Measurements from ENCODE around the gene ZFP69.

ZFP69 gene

DNA sequence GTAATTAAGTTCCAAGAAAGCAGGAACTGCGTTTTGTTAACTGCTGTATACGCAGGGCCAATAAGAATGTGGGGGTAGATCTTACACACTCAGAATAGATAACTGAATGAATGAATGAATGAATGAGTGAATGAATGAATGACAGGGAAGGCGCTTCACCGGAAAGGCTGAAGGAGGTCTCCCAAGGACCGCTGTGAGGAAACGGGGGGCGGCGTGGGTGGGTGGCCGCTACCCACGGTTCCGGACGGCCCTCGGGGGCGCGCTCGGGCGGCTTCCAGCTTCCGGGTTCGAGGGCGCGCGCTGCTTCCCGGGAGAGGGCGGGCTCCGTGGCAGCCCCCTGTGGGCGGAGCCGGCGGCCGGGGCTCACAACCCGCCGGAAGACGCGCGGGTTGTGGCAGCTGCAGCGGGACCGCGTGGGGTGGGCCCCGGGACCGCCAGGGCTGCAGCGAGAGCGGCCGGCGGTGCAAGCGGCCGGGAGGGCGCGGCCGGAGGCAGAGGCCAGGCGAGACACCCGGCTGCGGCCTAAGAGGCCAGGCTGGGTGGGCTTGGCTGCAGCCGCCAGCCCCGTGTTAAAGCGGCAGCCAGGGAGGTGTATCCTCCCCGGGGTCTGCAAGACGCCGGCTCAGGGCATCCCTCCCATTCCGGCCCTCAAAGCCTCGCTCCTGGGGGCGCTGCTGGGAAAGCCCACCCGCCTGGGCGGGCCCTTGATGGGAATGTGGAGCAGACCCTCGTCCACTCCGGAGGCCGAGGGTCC, at the start of gene ZFP69:
ZFP69 (plus strand) TSS at position 367 of the 754 bp plus-strand sequence. CDS start 2,072 bp downstream, outside the sequence.
- no peak within 1 kb of the TSS for H3K27ac ChIP-seq (ENCODE audit: low read depth, low read length)
- peak within 1 kb of the TSS; percentile 98 for H3K4me3 ChIP-seq (ENCODE audit: low read depth, low read length)

DNA sequence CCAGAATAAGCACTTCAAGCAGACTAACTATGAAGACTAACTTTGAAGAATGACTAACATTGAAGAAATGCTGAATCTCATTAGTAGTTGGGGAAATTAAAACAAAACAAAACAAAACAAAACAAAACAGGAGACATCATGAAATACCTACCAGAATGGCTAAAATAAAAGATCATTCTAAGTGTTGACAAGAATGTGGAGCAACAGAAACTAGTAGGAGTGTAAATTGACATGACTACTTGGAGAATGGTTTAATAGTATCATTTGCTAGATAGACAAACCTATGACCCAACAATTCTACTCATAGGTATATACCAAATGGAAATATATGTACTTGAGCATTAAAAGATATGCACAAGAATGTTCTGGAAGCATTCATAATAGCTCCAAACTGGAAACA, 45.7 kb upstream of the ZFP69 start:
- Histone ChIP-seq H3K4me1 (ENCODE audit: control insufficient read depth, insufficient read depth, low read length) (no peaks in the 10 kb centered on the region), H3K36me3 (ENCODE audit: control insufficient read depth, insufficient read depth, low read length) (no peaks in the 10 kb centered on the region), H3K4me3 (ENCODE audit: low read depth, low read length) (no peak overlapping the region), H3K9me3 (ENCODE audit: control insufficient read depth, insufficient read depth, low read length) (no peaks in the 10 kb centered on the region), H3K27ac (ENCODE audit: low read depth, low read length) (no peak overlapping the region), H3K9ac (ENCODE audit: low read depth, low read length) (no peak overlapping the region), H3K27me3 (ENCODE audit: control insufficient read depth, insufficient read depth, low read length) (no peaks in the 10 kb centered on the region)

More for the DNA sequence above, at the start of gene ZFP69:
- peaks cover 13% of the 10 kb centered on the region for H3K9me3 ChIP-seq (ENCODE audit: control insufficient read depth, insufficient read depth, low read length)
- H3K9ac ChIP-seq (ENCODE audit: low read depth, low read length): peak within 1 kb of the TSS; percentile 58
- no peaks in the 10 kb centered on the region for H3K36me3 ChIP-seq (ENCODE audit: control insufficient read depth, insufficient read depth, low read length)
- no peaks in the 10 kb centered on the region for H3K27me3 ChIP-seq (ENCODE audit: control insufficient read depth, insufficient read depth, low read length)
- no peaks in the 10 kb centered on the region for H3K4me1 ChIP-seq (ENCODE audit: control insufficient read depth, insufficient read depth, low read length)

DNA sequence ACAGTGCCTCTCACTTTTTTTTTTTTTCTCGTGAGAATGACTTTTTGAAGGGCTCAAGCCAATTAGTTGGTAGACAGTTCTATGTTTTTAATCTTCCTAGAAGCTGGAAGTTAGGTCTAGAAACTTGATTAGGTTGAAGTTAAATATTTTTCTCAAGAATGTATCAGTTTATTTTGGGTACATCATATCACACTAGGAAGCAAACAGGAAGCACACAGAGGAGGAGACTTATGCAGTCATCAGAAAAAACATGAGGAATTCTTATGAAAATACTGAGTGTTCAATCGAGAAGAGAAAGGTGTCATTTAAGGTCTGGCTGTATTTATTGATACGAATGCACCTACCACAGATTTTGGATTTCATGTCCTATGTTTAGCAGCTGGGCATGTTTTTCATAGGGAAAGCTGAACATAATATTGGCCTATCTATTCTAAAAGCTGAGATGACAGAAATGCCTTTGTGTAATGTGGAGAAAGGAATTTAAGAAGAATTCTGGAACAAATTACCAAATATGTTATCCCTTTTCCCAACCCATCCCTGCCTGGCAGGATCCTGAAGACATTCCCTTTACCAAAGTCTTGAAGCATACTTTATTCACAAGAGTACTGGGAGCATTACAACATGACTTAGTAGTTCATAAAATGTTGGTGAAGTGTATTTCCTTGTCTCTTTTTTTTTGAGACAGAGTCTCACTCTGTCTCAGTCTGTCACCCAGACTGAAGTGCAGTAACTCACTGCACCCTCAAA, 44.3 kb upstream of the ZFP69 start:
- H3K9ac ChIP-seq (ENCODE audit: low read depth, low read length): no peak overlapping the region
- no peaks in the 10 kb centered on the region for H3K4me1 ChIP-seq (ENCODE audit: control insufficient read depth, insufficient read depth, low read length)
- H3K27me3 ChIP-seq (ENCODE audit: control insufficient read depth, insufficient read depth, low read length): no peaks in the 10 kb centered on the region
- no peaks in the 10 kb centered on the region for H3K9me3 ChIP-seq (ENCODE audit: control insufficient read depth, insufficient read depth, low read length)
- no peak overlapping the region for H3K27ac ChIP-seq (ENCODE audit: low read depth, low read length)
- H3K4me3 ChIP-seq (ENCODE audit: low read depth, low read length): no peak overlapping the region
- H3K36me3 ChIP-seq (ENCODE audit: control insufficient read depth, insufficient read depth, low read length): no peaks in the 10 kb centered on the region

DNA sequence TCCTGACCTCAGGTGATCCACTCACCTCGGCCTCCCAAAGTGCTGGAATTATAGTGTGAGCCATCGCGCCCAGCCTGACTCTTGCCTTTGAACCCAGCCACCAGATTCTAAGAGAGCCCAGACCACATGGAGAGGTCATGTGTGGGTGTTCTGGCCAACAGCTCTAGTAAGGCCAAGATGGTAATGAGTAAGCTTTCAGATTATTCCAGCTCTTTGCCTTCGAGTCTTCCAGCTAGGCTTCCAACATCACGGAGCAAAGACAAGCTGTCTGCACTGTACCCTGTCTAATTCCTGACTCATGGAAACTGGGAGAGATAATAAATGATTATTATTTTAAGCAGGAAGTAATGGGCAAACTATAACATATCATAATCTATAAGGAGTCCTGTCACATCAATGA, 41.6 kb upstream of the ZFP69 start:
- no peak overlapping the region for H3K9ac ChIP-seq (ENCODE audit: low read depth, low read length)
- no peaks in the 10 kb centered on the region for H3K36me3 ChIP-seq (ENCODE audit: control insufficient read depth, insufficient read depth, low read length)
- no peaks in the 10 kb centered on the region for H3K9me3 ChIP-seq (ENCODE audit: control insufficient read depth, insufficient read depth, low read length)
- no peaks in the 10 kb centered on the region for H3K4me1 ChIP-seq (ENCODE audit: control insufficient read depth, insufficient read depth, low read length)
- no peaks in the 10 kb centered on the region for H3K27me3 ChIP-seq (ENCODE audit: control insufficient read depth, insufficient read depth, low read length)
- no peak overlapping the region for H3K27ac ChIP-seq (ENCODE audit: low read depth, low read length)
- no peak overlapping the region for H3K4me3 ChIP-seq (ENCODE audit: low read depth, low read length)

DNA sequence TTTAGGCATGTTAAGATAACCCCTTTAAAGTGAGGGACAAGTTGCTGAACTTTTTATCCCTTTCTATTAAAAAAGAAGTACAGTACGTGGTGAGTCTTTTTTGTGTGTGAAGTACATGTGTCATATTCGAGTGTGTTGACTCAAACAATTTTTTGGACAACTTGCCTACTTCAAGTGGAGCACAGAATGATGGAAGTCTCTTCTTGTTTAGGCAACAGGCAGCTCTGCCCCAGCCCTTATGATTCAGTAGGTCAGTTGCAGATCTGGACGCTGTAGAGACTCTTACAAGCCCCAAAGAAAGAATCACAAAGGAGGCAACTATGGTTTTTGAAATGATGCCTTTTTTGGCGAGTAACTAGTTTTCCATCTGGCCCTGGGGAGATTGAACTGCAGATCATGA, 41.2 kb upstream of the ZFP69 start:
- no peak overlapping the region for H3K9ac ChIP-seq (ENCODE audit: low read depth, low read length)
- no peaks in the 10 kb centered on the region for H3K27me3 ChIP-seq (ENCODE audit: control insufficient read depth, insufficient read depth, low read length)
- no peak overlapping the region for H3K4me3 ChIP-seq (ENCODE audit: low read depth, low read length)
- H3K36me3 ChIP-seq (ENCODE audit: control insufficient read depth, insufficient read depth, low read length): no peaks in the 10 kb centered on the region
- no peaks in the 10 kb centered on the region for H3K9me3 ChIP-seq (ENCODE audit: control insufficient read depth, insufficient read depth, low read length)
- H3K4me1 ChIP-seq (ENCODE audit: control insufficient read depth, insufficient read depth, low read length): no peaks in the 10 kb centered on the region
- no peak overlapping the region for H3K27ac ChIP-seq (ENCODE audit: low read depth, low read length)

DNA sequence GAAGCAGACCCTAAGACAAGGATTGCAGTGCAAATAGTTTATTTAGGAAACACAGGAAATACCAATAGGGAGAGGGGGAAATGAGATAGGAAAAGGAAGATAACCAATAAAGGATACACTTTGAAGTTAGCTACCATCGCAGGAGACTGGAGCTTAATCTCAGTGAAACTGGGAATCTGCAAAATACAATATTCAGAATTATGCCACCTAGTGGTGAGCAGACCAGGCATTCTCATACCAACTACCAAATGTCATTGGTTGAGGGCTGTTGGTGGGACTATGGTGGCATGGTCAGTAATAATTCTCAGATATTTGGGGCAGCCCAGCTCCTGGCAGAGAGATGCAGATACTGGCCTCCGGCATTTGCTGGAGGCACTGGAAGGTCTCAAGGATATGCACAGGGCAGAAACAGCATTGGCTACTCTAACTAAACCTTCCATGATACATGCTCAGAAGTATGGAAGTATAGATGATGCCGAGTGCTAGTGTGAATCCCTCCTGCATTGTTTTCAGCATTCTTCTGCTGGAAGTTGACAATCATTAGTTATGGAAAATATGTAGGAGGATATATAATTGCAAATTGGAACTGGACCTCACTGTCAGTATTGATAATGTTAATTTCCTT, 38.6 kb upstream of the ZFP69 start:
- H3K36me3 ChIP-seq (ENCODE audit: control insufficient read depth, insufficient read depth, low read length): no peaks in the 10 kb centered on the region
- H3K27me3 ChIP-seq (ENCODE audit: control insufficient read depth, insufficient read depth, low read length): no peaks in the 10 kb centered on the region
- no peak overlapping the region for H3K4me3 ChIP-seq (ENCODE audit: low read depth, low read length)

DNA sequence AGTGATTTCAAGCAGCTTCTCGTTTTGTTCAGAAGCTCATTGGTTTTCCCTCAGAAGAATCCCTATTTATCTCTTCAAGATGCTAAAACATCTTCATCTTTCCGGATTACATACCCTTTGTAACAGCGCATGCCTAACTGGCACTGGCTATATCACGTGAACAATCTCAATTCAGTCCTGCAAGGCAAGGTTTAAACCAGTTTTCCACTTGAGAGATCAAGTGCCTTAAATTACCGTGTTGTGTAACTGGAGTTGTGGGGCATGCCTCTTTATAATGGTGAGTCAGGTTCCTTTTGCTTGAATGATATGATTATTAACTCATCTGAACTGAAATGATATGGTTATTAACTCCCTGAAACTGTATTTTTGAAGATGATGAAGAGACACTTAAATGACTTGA, 37.8 kb upstream of the ZFP69 start:
- Histone ChIP-seq H3K36me3 (ENCODE audit: control insufficient read depth, insufficient read depth, low read length) (no peaks in the 10 kb centered on the region), H3K27ac (ENCODE audit: low read depth, low read length) (no peak overlapping the region), H3K4me3 (ENCODE audit: low read depth, low read length) (no peak overlapping the region), H3K9ac (ENCODE audit: low read depth, low read length) (no peak overlapping the region), H3K27me3 (ENCODE audit: control insufficient read depth, insufficient read depth, low read length) (no peaks in the 10 kb centered on the region), H3K4me1 (ENCODE audit: control insufficient read depth, insufficient read depth, low read length) (no peaks in the 10 kb centered on the region), H3K9me3 (ENCODE audit: control insufficient read depth, insufficient read depth, low read length) (no peaks in the 10 kb centered on the region)

More for the DNA sequence above, 38.6 kb upstream of the ZFP69 start:
- Histone ChIP-seq H3K9ac (ENCODE audit: low read depth, low read length) (no peak overlapping the region), H3K9me3 (ENCODE audit: control insufficient read depth, insufficient read depth, low read length) (no peaks in the 10 kb centered on the region), H3K4me1 (ENCODE audit: control insufficient read depth, insufficient read depth, low read length) (no peaks in the 10 kb centered on the region), H3K27ac (ENCODE audit: low read depth, low read length) (no peak overlapping the region)

DNA sequence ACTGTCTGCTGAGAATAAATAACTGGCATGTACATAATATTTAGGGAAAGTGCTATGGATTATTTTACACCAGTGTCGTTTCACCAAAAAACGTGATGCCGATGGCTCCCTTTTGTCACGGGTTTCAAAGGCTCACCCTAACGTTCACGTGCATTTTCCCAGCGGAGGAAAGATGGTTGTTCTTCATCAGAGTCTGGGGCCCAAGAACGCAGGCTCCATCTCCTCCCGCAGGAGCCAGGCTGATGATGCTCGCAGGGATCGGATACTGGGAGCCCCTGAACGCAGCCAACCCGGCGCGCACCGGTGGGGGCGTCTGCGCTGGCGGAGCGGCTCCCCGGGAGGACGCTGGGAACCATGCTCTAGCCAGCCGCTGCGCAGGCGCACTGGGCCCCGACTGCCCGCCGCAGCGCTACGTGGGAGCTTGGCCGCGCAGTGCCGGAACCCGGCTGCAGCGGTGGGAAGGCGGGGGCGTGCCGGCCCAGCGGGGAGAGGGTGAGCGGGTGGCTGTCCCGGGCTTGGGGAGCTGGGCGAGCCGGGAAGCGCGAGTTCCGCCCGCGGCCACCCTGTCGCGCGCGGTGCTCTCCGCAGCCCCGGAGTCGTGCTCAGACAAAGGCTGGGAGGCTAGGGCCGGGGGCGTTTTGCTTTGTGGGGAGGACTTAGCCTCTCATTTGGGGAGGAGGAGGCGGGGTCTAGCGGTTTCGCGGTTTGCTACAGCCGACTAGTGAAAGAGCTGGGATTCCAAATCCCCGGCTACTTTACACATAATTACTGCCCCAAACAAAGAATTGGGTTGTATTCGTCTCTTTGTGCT, 27.2 kb upstream of the ZFP69 start, which contains the start of gene ZFP69B:
ZFP69B (plus strand) TSS at position 793 of the 811 bp plus-strand sequence. CDS start 486 bp downstream, outside the sequence.
- Histone ChIP-seq H3K4me3 (ENCODE audit: low read depth, low read length) (peak within 1 kb of the TSS; percentile 77), H3K27me3 (ENCODE audit: control insufficient read depth, insufficient read depth, low read length) (no peaks in the 10 kb centered on the region), H3K27ac (ENCODE audit: low read depth, low read length) (peak within 1 kb of the TSS; percentile 84), H3K4me1 (ENCODE audit: control insufficient read depth, insufficient read depth, low read length) (peaks cover 7% of the 10 kb centered on the region; the same call in 1 of the 2 replicates), H3K9ac (ENCODE audit: low read depth, low read length) (peak within 1 kb of the TSS; percentile 74), H3K9me3 (ENCODE audit: control insufficient read depth, insufficient read depth, low read length) (peaks cover 14% of the 10 kb centered on the region), H3K36me3 (ENCODE audit: control insufficient read depth, insufficient read depth, low read length) (0 out of 2 replicates have a peak, but pooled peaks cover 5% of the 10 kb centered on the region)

DNA sequence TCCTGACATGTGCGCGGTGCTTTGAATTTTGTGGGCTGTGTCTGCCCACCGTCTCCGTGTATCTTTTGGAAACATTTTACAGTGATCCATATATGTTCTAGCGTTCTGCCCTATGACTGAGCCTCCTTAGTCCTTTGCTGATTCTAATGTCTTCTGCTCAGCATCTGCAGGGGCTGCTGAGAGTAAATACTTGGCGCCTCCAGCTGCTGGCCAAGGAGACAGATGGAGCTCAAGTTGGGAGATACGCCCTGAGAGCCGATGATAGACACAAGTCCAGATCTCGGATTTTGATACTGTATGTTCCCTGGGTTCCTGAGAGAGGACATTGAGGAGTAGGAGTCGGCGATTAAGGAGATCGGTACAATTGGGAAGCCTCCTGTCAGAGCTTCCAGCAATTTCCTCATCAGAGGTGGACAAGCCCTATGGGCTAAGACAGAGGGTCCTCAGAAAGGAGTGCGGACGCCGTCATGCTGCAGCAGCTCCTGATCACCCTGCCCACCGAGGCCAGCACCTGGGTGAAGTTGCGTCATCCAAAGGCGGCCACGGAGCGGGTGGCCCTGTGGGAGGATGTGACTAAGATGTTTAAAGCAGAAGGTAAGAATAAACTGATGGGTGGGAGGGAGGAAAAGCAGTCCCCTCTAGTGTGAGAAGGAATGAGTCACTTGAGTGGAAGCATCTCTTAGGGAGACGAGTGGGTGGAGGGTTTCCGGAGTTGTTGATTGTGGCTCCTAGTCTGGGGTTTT, 26.4 kb upstream of the ZFP69 start:
- Histone ChIP-seq H3K27me3 (ENCODE audit: control insufficient read depth, insufficient read depth, low read length) (no peaks in the 10 kb centered on the region), H3K9ac (ENCODE audit: low read depth, low read length) (peak overlapping the region; percentile 74), H3K4me3 (ENCODE audit: low read depth, low read length) (peak overlapping the region; percentile 77), H3K27ac (ENCODE audit: low read depth, low read length) (peak overlapping the region; percentile 84), H3K4me1 (ENCODE audit: control insufficient read depth, insufficient read depth, low read length) (peaks cover 7% of the 10 kb centered on the region; the same call in 1 of the 2 replicates), H3K9me3 (ENCODE audit: control insufficient read depth, insufficient read depth, low read length) (peaks cover 18% of the 10 kb centered on the region), H3K36me3 (ENCODE audit: control insufficient read depth, insufficient read depth, low read length) (0 out of 2 replicates have a peak, but pooled peaks cover 9% of the 10 kb centered on the region)

DNA sequence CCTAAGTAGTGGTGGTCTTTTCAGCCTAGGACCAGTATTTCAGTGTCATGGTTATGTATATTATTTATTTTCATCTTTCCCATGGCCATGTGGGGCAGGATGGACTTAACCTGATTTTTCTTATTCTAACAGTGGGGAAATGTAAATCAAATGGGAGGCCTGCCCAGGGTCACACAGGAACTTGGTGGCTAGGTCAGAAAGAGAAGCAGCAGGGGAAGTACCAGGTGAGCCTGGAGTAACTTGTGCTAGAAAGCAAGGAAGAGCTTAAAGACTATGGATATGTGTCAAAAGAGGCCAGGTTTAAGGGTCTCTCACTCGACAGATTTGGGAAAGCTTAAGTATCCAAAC, 25.9 kb upstream of the ZFP69 start:
- H3K9ac ChIP-seq (ENCODE audit: low read depth, low read length): peak overlapping the region; percentile 74; the same call in 1 of the 2 replicates

More for the DNA sequence above, 25.9 kb upstream of the ZFP69 start:
- H3K4me3 ChIP-seq (ENCODE audit: low read depth, low read length): peak overlapping the region; percentile 77
- peaks cover 11% of the 10 kb centered on the region; the same call in 1 of the 2 replicates for H3K36me3 ChIP-seq (ENCODE audit: control insufficient read depth, insufficient read depth, low read length)
- peaks cover 7% of the 10 kb centered on the region; the same call in 1 of the 2 replicates for H3K4me1 ChIP-seq (ENCODE audit: control insufficient read depth, insufficient read depth, low read length)
- no peak overlapping the region for H3K27ac ChIP-seq (ENCODE audit: low read depth, low read length)
- H3K27me3 ChIP-seq (ENCODE audit: control insufficient read depth, insufficient read depth, low read length): no peaks in the 10 kb centered on the region
- peaks cover 17% of the 10 kb centered on the region for H3K9me3 ChIP-seq (ENCODE audit: control insufficient read depth, insufficient read depth, low read length)

Measured in HUES48 (cell line).